H4 (cell line): Measurements from ENCODE around the gene DNASE1L2. TPM values are rescaled to one million over a fixed set of nuclear protein-coding genes. Genes with fewer than 3 reads are reported as not detected.

ENCODE experiments used
- DNase-seq: peaks from one replicate; pipeline ENCODE4 v3.0.0-alpha.2; 2015; ENCODE audit warnings: low spot score
- total RNA-seq: library from RNA; depleted of rRNA; stranded (reverse); fragments of >200 nt; shearing (Covaris generic); gene quantifications from 2 replicates; pipeline ENCODE4 v1.2.3, GENCODE V29; 2014

The DNASE1L2 gene
- total RNA-seq, 1 experiment from 2014 or later: 0.10 TPM

- DNase-seq: no peak
Measured at GRCh38 chr16:2204416-2205103, 31.7 kb upstream of the DNASE1L2 start.

GRCh38 chr16:2205104-2205966 lies 30.9 kb upstream of the DNASE1L2 start, which contains the start of gene MLST8:
TSS of gene MLST8 (plus strand) at chr16:2205454. CDS start at chr16:2206086, 632 bp downstream.
- DNase-seq: peak; percentile 78

DNA sequence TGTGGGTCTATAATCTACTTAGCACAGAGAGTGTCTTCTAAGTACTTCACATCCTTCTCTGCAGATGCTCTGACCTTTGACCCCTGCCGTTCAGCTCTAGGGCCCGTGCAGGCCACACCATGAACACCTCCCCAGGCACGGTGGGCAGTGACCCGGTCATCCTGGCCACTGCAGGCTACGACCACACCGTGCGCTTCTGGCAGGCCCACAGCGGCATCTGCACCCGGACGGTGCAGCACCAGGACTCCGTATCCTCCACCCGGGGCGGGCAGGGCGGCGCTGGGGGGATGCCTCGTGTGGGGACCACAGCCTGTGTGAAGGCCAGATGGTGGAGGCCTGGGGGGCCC lies 30.3 kb upstream of the DNASE1L2 start:
- no peak for DNase-seq

GRCh38 chr16:2206420-2206779 lies 29.8 kb upstream of the DNASE1L2 start:
- DNase-seq: no peak

DNA sequence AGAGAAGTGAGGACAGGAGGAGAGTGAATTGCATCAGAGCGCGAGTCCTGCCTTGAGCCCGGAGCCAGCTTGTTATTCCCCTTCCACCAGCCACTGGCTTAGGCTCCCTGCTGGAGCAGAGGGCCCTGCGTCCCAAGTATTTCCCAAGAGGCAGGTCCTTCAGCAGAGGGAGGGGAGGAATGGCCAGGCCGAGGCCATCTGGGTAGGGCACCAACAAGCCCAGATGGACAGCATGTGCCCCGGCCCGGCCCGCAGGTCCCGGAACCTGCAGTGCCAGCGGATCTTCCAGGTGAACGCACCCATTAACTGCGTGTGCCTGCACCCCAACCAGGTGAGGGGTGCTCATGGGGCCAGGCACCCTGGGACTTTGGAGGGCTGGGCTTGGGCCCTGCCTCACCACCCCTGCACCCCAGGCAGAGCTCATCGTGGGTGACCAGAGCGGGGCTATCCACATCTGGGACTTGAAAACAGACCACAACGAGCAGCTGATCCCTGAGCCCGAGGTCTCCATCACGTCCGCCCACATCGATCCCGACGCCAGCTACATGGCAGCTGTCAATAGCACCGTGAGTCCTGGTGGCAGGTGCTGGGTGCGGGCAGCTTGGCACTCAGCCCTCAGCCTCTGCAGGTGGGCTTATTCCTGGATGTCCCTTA lies 29.3 kb upstream of the DNASE1L2 start:
- DNase-seq: no peak

DNA sequence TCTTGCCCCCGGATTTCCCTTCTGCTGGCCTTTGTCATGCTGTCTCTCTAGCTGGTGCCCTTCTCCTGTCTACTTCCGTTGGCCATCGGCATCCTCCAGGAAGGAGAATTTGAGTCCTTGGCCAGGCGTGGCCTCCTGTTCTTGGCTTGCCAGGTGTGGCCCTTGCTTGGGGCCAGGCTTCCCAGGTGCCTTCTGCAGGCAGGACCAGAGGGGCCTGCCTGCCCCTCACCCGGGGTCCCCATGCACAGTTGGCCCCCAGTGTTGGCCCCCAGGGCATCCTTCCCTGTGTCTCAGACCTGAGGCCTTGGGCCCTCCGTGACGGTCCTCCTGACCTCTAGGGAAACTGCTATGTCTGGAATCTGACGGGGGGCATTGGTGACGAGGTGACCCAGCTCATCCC lies 28.4 kb upstream of the DNASE1L2 start:
- no peak for DNase-seq

DNA sequence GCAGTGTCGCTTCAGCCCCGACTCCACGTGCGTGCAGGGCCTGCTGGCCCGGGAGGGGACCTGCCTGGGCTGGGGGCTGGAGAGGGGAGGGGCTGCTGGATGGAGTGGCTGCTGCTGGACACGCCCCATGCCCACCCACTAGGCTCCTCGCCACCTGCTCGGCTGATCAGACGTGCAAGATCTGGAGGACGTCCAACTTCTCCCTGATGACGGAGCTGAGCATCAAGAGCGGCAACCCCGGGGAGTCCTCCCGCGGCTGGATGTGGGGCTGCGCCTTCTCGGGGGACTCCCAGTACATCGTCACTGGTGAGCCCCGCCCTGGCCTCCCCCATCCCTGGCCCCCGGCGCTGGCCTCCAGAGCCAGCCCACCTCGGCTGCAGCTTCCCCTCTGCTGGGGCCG lies 27.9 kb upstream of the DNASE1L2 start:
- no peak for DNase-seq

DNA sequence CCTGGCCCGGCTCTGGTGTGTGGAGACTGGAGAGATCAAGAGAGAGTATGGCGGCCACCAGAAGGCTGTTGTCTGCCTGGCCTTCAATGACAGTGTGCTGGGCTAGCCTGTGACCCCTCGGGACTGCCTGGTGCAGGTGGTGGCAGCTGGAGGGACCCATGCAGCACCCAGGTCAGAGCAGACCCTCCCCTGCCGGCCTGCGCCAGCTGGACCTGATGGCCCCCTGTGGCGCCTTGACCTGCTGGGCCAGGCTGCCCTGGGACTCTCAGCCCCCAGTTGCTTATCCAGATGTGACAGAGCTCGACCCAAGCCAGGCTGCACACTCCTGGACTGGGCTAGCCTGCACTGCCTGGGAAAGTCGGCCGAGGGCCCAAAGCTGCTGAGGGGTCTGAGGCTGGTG lies 27.5 kb upstream of the DNASE1L2 start:
- no peak for DNase-seq

DNA sequence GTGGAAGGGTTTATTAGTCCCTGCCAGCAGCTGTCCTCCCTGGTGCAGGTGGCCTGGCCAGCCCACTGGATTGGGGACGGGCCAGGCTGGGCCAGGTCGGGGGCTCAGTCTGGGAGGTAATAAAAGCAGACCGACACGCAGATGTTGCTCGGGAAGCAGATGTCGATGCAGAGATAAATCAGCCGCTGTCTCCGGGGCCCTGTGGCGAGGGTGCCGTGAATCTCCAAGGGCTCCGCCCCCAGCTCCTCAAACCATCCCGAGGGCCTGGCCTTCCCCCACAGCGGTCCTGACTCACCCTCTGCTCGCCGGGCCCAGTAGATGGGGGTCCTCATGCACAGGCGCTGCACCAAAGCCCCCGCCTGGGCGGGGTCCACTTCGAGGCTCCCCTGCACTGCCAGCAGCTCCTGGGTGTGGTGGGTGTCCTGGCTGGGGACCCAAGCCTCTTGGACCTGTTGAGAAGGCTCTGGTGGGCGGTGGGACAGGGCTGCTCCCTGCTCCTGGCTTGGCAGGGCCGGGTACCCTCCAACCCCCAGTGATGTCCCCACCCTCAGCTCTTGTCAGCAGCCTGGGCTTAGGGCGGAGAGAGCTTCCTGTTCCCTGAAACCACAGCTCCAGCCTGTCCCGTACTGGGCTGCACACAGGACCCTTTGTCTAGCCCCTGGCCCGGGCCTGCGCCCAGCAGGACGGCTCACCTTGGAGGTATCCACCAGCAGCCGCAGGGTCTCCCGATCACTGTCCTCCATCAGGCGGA lies 26.8 kb upstream of the DNASE1L2 start:
- no peak for DNase-seq

- DNase-seq: no peak
Measured at GRCh38 chr16:2210009-2210332, 26.3 kb upstream of the DNASE1L2 start.

- DNase-seq: no peak
Measured at GRCh38 chr16:2210386-2211365, 25.6 kb upstream of the DNASE1L2 start, which contains the start of gene BRICD5. TSS of gene BRICD5 (minus strand) at chr16:2210863. CDS start at chr16:2210833, 30 bp downstream.

DNA sequence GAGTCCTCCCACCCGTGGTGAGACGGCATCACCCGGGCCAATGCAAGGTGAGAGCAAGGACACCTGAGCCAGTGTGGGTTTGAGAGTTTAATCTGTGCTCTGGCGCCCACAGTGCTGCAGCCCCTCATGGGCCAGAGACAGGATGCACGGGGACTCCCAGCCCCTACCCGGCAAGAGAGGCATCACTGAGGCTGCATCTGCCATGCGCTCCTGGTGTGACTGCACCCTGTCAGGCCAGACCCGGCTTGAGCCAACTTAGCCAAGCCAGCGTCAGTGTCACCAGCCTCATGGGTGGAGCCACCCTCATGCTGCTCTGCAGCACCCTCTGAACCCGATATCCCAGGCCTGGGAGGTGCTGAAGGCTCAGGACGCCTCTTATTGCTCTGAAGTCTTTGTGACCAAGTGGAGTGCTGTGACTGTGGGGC lies 24.3 kb upstream of the DNASE1L2 start:
- no peak for DNase-seq

DNA sequence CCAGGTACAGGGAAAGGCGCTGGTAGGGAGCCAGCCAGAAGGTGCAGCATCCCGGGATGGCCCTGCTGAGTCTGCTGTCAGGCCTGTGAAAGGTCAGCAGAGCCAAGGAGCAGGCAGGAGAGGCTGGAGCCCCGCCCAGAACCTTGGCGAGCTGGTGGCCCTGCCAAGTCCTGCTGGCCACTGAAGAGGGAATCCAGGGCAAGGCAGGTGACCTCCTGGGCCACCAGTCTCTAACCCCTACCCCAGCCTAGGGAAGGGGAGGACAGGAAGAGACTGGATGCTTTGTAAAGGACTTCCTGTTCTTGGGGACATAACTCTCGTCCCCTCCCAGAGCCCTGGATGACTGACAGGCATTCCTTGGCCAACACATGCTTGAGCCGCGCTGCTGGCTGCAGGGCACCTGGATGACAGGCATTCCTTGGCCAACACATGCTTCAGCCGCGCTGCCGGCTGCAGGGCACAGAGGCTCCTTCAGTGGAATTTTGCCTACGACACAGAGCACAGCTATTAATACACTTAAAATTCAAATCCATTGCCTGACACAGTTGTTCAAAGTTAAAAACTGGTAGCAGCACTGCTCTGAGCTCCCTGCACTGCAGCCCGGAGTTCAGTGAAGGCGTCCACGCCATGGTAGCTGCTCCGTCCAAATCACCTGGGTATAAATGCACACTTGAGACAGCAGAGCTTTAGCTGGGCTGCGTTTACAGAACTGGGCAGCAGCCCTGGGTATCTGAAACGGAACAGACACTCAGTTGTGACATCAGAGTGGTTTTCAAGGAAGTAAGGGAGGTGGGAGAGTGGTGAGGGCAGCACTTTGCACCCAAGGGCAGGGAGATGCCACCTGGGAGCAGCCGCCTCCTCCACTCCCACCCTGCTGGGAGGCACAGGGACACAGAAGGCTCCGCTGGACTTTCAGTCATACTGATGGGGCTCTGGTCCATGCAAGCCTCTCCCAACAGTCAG lies 23.6 kb upstream of the DNASE1L2 start:
- no peak for DNase-seq

- no peak for DNase-seq
Measured at GRCh38 chr16:2213817-2214718, 22.2 kb upstream of the DNASE1L2 start.

DNA sequence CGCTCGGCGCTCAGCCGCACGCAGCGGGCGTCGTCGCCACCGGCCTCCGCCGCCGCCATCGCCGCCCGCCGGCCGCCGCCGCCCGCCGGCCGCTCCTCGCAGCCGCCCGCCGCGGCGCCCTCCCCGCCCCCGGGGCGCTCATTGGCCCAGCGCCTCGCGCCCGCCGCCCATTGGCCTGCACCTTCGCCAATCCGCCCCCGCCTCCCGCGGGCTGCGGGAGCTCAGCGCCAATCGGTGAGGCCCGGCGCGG lies 21.6 kb upstream of the DNASE1L2 start, which contains the start of gene PGP:
PGP (minus strand) TSS at position 122 of the 250 bp plus-strand sequence; CDS start at position 59, 63 bp downstream.
- no peak for DNase-seq

DNA sequence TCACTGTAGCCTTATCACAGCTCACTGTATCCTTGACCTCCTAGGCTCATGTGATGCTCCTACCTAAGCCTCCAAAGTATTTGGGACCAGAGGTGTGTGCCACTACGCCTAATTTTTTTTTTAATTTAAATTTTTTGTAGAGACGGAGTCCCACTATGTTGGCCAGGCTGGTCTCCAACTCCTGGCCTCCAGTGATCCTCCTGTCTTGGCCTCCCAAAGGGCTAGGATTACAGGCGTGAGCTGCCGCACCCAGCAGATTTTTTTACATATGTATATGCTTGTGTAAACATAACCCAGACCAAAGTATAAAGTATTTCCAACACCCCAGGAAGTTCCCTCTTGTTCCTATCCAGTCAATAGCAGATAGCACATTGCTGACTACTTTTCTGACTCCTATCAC lies 19.9 kb upstream of the DNASE1L2 start:
- no peak for DNase-seq

DNA sequence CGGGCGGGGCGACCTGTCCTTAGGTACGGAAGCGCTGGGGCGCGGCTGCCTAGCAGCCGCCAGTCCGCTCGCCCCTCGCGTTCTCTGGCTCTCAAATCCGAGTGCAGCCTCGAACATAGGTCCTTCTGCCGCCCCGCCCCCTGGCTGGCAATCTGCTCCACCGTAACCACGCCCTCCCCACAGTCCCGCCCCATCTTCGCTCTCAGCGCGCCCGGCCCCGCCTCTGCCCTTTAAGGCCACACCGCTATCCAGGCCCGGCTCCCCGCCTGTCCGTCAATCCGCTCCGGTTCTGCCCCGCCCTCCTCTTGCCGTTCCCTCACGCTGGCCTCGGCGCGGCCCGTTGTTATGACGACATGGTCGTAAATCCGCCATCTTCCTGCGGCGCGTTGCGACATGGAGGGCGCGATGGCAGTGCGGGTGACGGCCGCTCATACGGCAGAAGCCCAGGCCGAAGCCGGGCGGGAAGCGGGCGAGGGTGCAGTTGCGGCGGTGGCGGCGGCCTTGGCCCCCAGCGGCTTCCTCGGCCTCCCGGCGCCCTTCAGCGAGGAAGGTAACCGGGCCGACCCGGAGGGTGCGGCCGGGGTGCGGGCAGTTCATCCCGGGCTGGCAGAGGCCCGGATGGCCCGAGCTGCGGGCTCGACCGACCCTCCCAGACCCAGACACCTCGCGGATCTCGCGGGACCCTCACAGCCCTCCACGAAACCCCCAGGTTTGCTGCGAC lies 12.9 kb upstream of the DNASE1L2 start, which contains the start of gene E4F1:
E4F1 (plus strand) TSS at position 371 of the 721 bp plus-strand sequence; CDS start at position 394, 23 bp downstream.
- peak; percentile 99 for DNase-seq

DNA sequence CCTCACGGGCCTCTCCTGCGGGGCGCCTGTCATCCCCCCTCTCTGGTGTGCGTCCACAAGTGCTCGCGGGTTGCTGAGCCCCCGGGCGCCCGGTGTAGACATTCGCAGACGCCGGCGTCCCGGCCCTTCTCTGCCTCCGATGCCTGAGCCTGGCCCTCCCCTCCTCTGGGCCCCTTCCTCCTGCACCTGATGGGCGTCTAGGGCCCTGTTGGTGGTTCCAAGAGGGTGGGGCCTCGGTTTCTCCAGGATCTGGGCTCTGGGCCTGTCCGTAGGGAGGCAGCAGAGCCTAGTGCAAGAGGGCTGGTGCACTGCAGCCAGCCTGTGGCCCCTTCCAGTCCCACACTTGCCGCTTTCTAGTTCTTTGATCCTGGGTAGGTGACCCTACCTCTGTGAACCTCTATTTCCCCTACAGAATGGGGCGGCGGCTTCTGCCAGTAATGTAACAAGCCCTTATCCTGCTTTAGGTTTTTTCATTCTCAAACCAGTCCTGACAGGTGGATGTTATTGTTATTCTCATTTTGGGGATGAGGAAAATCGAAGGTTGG lies 12.2 kb upstream of the DNASE1L2 start:
- DNase-seq: no peak
